GM06990 (cell line): ENCODE measurements around the gene RPS5.

ENCODE experiments used
- DNase-seq: peaks from one replicate; pipeline ENCODE4 v3.0.0-alpha.2; 2011; ENCODE audit not compliant: insufficient read length; ENCODE audit errors: extremely low read depth
- H3K27me3 ChIP-seq: replicated peaks from 2 replicates; pipeline ENCODE4 v1.6.0; 2011; ENCODE audit warnings: low read length; ENCODE audit not compliant: control insufficient read depth, insufficient read depth
- H3K36me3 ChIP-seq: 2 replicates; pipeline ENCODE4 v1.5.1; 2011; ENCODE audit warnings: low read length; ENCODE audit not compliant: control insufficient read depth, insufficient read depth
- H3K4me3 ChIP-seq: replicated peaks from 2 replicates; pipeline ENCODE4 v1.5.1; 2011; ENCODE audit warnings: low read depth, mild to moderate bottlenecking, control low read depth, low read length
- CTCF ChIP-seq: IDR thresholded peaks from 2 replicates; pipeline ENCODE4 v1.5.1; 2011; ENCODE audit warnings: low read length, control low read depth, mild to moderate bottlenecking, inconsistent platforms; ENCODE audit not compliant: insufficient read depth, poor library complexity, severe bottlenecking

The RPS5 gene

GRCh38 chr19:58356766-58357480, 30.1 kb upstream of the RPS5 start:
- Histone ChIP-seq H3K27me3 (no peaks in the 10 kb centered on the region), H3K4me3 (no peak overlapping the region), H3K36me3 (no peaks in the 10 kb centered on the region; the same call in none of the 2 replicates)
- TF ChIP-seq CTCF: no peak
- DNase-seq: no peak

- DNase-seq: no peak
- Histone ChIP-seq H3K27me3 (no peaks in the 10 kb centered on the region), H3K4me3 (no peak overlapping the region), H3K36me3 (no peaks in the 10 kb centered on the region; the same call in 1 of the 2 replicates)
- no peak for TF ChIP-seq CTCF
These were observed 29.5 kb upstream of the RPS5 start for GRCh38 chr19:58357481-58358145.

GRCh38 chr19:58361900-58362271, 25.2 kb upstream of the RPS5 start:
- peak; percentile 78 for DNase-seq
- Histone ChIP-seq H3K4me3 (peak overlapping the region; percentile 63), H3K27me3 (no peaks in the 10 kb centered on the region), H3K36me3 (no peaks in the 10 kb centered on the region)
- no peak for TF ChIP-seq CTCF

GRCh38 chr19:58362272-58362994, 24.6 kb upstream of the RPS5 start, which contains the start of gene ZNF497:
ZNF497 (minus strand) TSS chr19:58362751; CDS start chr19:58357635, 5,116 bp downstream.
- H3K4me3 ChIP-seq: peak within 1 kb of the TSS; percentile 63
- DNase-seq: peak; percentile 98
- TF ChIP-seq CTCF: no peak
- H3K27me3 ChIP-seq: no peaks in the 10 kb centered on the region
- no peaks in the 10 kb centered on the region for H3K36me3 ChIP-seq

GRCh38 chr19:58364146-58364545, 22.9 kb upstream of the RPS5 start:
- Histone ChIP-seq H3K4me3 (no peak overlapping the region), H3K27me3 (no peaks in the 10 kb centered on the region), H3K36me3 (no peaks in the 10 kb centered on the region; the same call in 1 of the 2 replicates)
- TF ChIP-seq CTCF: no peak
- DNase-seq: no peak
